KMS-11 (cell line): ENCODE results near the gene DAB2IP.

Experiments used
- H2AFZ ChIP-seq: fragments of 200-600 bp; sonication (generic); 2 replicates; pipeline ENCODE4 v1.6.1; 2016; ENCODE audit warnings: antibody characterized with exemption, mixed run types, low read depth
- H3K27ac ChIP-seq: fragments of 200-600 bp; sonication (generic); 2 replicates; pipeline ENCODE4 v1.6.1; 2016; ENCODE audit warnings: mild to moderate bottlenecking, mixed run types
- H3K27me3 ChIP-seq: fragments of 200-600 bp; sonication (generic); 2 replicates; pipeline ENCODE4 v1.6.1; 2017; ENCODE audit warnings: mild to moderate bottlenecking, low read depth, mixed run types, moderate library complexity; ENCODE audit not compliant: insufficient read depth
- H3K36me3 ChIP-seq: fragments of 200-600 bp; sonication (generic); 2 replicates; pipeline ENCODE4 v1.6.1; 2017; ENCODE audit warnings: mild to moderate bottlenecking, mixed run types; ENCODE audit not compliant: insufficient read depth
- H3K4me1 ChIP-seq: fragments of 200-600 bp; sonication (generic); 2 replicates; pipeline ENCODE4 v1.6.1; 2016; ENCODE audit warnings: mild to moderate bottlenecking, low read depth, mixed run types; ENCODE audit not compliant: poor library complexity, severe bottlenecking
- H3K4me2 ChIP-seq: fragments of 200-600 bp; sonication (generic); 2 replicates; pipeline ENCODE4 v1.7.0; 2016; ENCODE audit warnings: mild to moderate bottlenecking, mixed run types
- H3K4me3 ChIP-seq: fragments of 200-600 bp; sonication (generic); IDR thresholded peaks from 2 replicates; pipeline ENCODE4 v1.6.1; 2017; ENCODE audit warnings: low read depth, low read length, mixed read lengths; ENCODE audit not compliant: insufficient read depth
- H3K79me2 ChIP-seq: fragments of 200-600 bp; sonication (generic); 2 replicates; pipeline ENCODE4 v1.6.1; 2016; ENCODE audit warnings: low read depth, mixed run types; ENCODE audit not compliant: insufficient read depth
- H3K9ac ChIP-seq: fragments of 200-600 bp; sonication (generic); 2 replicates; pipeline ENCODE4 v1.6.1; 2016; ENCODE audit warnings: mild to moderate bottlenecking, mixed run types
- H4K20me1 ChIP-seq: fragments of 200-600 bp; sonication (generic); 2 replicates; pipeline ENCODE4 v1.6.1; 2016; ENCODE audit warnings: mild to moderate bottlenecking, mixed run types; ENCODE audit not compliant: insufficient read depth
- TF ChIP-seq, protein P1 (sequence below): fragments of 200-600 bp; sonication (generic); conservative IDR thresholded peaks from 2 replicates; pipeline ENCODE4 v1.6.1; 2017; ENCODE audit warnings: low read depth, mild to moderate bottlenecking, antibody characterized with exemption, low read length, moderate library complexity, mixed read lengths

Gene DAB2IP

DNA sequence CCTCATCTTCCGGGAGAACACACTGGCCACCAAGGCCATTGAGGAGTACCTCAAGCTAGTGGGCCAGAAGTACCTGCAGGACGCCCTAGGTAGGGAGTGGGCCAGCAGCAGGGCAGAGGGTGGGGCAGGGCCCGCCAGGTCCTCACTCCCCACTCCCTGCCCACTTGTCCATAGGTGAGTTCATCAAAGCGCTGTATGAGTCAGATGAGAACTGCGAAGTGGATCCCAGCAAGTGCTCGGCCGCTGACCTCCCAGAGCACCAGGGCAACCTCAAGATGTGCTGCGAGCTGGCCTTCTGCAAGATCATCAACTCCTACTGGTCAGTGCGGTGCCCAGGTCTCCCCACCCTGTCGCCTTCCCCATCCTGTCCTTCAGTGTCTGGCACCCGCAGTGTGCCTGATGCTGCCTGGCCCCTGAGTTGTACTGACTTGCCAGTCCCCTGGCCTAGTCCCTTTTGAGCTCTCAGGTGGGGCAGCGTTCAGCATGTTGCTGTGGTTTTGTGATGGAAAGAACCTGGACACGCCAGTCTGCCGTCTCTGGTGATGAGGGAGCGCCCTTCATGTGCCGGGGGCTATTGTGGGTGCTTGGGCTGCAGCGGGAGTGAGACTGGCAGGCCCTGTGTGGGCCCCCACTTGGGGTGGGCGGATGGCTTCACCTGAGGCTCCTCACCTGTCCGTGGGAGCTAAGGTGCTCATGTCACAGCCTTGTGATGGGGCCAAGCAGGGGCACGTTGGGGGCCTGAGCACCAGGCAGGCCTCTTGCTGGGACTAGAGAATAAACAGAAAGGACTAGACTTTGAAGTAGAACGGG, 112.3 kb downstream of the DAB2IP start:
- Histone ChIP-seq H3K27ac (no peak overlapping the region), H3K4me1 (no peaks in the 10 kb centered on the region), H3K4me3 (no peak overlapping the region), H3K4me2 (no peak overlapping the region), H3K79me2 (no peaks in the 10 kb centered on the region), H3K9ac (no peak overlapping the region), H2AFZ (no peak overlapping the region), H4K20me1 (no peaks in the 10 kb centered on the region), H3K36me3 (no peaks in the 10 kb centered on the region), H3K27me3 (no peaks in the 10 kb centered on the region)
- TF ChIP-seq, protein P1, sequence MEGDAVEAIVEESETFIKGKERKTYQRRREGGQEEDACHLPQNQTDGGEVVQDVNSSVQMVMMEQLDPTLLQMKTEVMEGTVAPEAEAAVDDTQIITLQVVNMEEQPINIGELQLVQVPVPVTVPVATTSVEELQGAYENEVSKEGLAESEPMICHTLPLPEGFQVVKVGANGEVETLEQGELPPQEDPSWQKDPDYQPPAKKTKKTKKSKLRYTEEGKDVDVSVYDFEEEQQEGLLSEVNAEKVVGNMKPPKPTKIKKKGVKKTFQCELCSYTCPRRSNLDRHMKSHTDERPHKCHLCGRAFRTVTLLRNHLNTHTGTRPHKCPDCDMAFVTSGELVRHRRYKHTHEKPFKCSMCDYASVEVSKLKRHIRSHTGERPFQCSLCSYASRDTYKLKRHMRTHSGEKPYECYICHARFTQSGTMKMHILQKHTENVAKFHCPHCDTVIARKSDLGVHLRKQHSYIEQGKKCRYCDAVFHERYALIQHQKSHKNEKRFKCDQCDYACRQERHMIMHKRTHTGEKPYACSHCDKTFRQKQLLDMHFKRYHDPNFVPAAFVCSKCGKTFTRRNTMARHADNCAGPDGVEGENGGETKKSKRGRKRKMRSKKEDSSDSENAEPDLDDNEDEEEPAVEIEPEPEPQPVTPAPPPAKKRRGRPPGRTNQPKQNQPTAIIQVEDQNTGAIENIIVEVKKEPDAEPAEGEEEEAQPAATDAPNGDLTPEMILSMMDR = no peak

DNA sequence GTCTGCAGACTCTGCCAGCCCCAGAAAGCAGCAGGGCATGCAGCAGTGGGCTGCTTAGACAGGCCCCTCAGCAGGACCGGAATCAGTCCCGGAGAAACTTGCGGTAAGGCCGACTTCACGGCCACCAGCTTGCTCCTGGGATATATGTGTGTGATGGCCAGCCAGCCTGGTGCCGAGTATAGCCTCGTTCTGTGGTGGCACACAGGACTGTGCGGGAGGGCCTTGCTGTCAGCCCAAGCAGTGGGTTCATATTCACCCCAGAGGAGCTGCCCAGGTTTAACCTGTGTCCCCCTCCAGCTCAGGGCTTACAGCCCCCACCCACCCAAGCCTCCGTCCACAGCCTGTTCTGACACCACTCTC, 112.9 kb downstream of the DAB2IP start:
- TF ChIP-seq, protein P1 = no peak
- Histone ChIP-seq H3K4me3 (no peak overlapping the region), H3K4me2 (no peak overlapping the region), H3K27ac (no peak overlapping the region), H3K4me1 (no peaks in the 10 kb centered on the region), H3K27me3 (no peaks in the 10 kb centered on the region), H3K36me3 (no peaks in the 10 kb centered on the region), H4K20me1 (no peaks in the 10 kb centered on the region), H3K9ac (no peak overlapping the region), H2AFZ (no peak overlapping the region), H3K79me2 (no peaks in the 10 kb centered on the region)

DNA sequence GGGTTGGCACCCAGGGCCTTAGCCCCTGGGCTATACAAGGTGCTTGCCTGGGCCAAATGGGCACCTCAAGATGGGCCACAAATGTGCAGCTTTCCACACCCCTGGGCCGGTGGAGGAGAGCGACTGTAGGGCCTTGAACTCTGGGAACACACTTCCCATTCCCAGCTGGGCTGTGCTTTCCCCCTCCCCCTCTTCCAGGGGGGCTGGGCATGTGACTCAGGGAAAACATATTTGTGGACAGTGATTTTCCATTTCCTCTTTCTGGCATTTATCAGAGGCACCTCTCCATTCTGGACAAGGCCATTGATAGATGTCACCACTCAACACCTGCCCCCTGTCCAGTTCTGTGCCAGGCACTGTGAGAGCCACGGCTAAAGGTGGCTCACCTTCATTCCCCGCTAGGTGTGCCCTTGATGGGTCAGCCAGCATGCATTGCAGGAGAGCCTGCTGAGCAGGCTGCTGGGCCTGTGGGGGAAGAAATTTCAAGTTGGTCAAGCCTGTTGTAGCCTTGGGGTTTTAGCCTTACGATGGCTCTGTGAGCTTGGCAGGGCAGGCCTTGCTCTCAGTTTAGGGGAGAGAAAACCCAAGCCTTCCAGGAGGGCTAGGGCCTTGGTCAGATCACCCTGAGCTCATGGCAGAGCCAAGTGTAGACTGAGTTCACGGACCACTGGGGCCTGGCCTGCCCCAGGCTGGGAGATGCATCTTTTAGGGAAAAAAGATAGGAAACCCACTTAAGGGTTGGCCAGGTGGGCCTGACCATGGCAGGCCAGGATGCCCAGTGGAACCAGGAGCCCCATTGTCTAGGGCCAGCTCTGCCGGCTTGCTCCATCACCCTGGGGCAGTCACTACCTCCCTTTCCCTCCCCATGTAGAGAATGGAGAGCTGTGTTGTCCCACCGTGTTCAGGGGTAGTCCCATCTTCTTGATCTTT, 113.9 kb downstream of the DAB2IP start:
- H3K27me3 ChIP-seq = no peaks in the 10 kb centered on the region
- H3K36me3 ChIP-seq = no peaks in the 10 kb centered on the region
- H3K4me2 ChIP-seq = no peak overlapping the region
- H3K9ac ChIP-seq = no peak overlapping the region
- H3K79me2 ChIP-seq = no peaks in the 10 kb centered on the region
- TF ChIP-seq, protein P1 = no peak
- H3K27ac ChIP-seq = no peak overlapping the region
- H2AFZ ChIP-seq = no peak overlapping the region
- H3K4me1 ChIP-seq = no peaks in the 10 kb centered on the region
- H4K20me1 ChIP-seq = no peaks in the 10 kb centered on the region
- no peak overlapping the region for H3K4me3 ChIP-seq

DNA sequence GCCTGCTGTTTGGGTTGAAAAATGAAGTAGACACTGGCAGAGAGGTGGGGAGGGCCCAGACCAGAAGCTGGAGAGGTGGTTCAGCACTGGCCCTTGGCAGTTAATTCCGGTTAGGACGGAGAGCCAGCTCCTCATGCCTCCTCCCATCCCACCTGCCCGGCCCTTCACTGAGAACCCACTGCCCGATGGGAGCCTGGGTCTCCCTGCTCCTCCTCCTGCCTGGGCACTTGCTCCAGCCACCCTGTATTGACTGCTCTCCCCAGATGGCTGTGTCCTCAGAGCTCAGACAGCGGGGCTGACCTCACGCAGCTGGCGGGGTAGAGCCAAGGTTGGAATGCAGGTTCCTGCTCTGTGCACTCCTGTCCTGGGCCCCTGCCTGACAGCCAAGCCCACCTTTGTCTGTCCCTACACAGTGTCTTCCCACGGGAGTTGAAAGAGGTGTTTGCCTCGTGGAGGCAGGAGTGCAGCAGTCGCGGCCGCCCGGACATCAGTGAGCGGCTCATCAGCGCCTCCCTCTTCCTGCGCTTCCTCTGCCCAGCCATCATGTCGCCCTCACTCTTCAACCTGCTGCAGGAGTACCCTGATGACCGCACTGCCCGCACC, 114.7 kb downstream of the DAB2IP start:
- Histone ChIP-seq H3K4me3 (no peak overlapping the region), H2AFZ (no peak overlapping the region), H3K79me2 (no peaks in the 10 kb centered on the region), H3K27ac (no peak overlapping the region), H3K27me3 (no peaks in the 10 kb centered on the region), H3K4me1 (no peaks in the 10 kb centered on the region), H4K20me1 (no peaks in the 10 kb centered on the region), H3K9ac (no peak overlapping the region), H3K4me2 (no peak overlapping the region), H3K36me3 (no peaks in the 10 kb centered on the region)
- TF ChIP-seq, protein P1 = no peak
